HepG2 (cell line): ENCODE data around the gene UBL7. TPM values are rescaled to one million over a fixed set of nuclear protein-coding genes. Genes with fewer than 3 reads are reported as not detected.

Source experiments
- CAMTA2 ChIP-seq: sonication (generic); formaldehyde crosslinking; IDR thresholded peaks from 2 replicates; pipeline ENCODE4 v1.4.0; 2020; ENCODE audit warnings: mild to moderate bottlenecking, missing genetic modification reagents, borderline replicate concordance
- CBFB ChIP-seq: sonication (generic); formaldehyde crosslinking; IDR thresholded peaks from 2 replicates; pipeline ENCODE4 v1.4.0; 2020; ENCODE audit warnings: missing genetic modification reagents
- GABPA ChIP-seq, 2 experiments: IDR thresholded peaks; 2 replicates each; pipeline ENCODE4 v1.6.1; 2011 to 2016; ENCODE audit warnings: low read depth in 2 of 2, low read length in 1 of 2, missing biosample characterization in 1 of 2, missing genetic modification characterization in 1 of 2
- HDAC2 ChIP-seq: sonication (generic); formaldehyde crosslinking; IDR thresholded peaks from 2 replicates; pipeline ENCODE4 v1.4.0; 2020; ENCODE audit warnings: missing genetic modification reagents
- HOXD1 ChIP-seq: sonication (generic); formaldehyde crosslinking; IDR thresholded peaks from 2 replicates; pipeline ENCODE4 v1.5.0; 2020; ENCODE audit warnings: missing genetic modification reagents
- MAFF ChIP-seq: IDR thresholded peaks from 2 replicates; pipeline ENCODE4 v1.6.1; 2011; ENCODE audit warnings: low read depth, low read length, improper control_type of control experiment
- NFKB2 ChIP-seq: sonication (generic); formaldehyde crosslinking; IDR thresholded peaks from 2 replicates; pipeline ENCODE4 v1.4.0; 2020; ENCODE audit warnings: missing genetic modification reagents, borderline replicate concordance
- SAFB2 ChIP-seq: sonication (generic); formaldehyde crosslinking; IDR thresholded peaks from 2 replicates; pipeline ENCODE4 v1.5.1; 2020; ENCODE audit warnings: missing genetic modification reagents, low read depth, mild to moderate bottlenecking, borderline replicate concordance
- SIN3A ChIP-seq: IDR thresholded peaks from 2 replicates; pipeline ENCODE4 v1.6.1; 2011; ENCODE audit warnings: low read depth, mild to moderate bottlenecking, control low read depth, low read length, borderline replicate concordance
- SMARCE1 ChIP-seq: fragments of 450-650 bp; IDR thresholded peaks from 2 replicates; pipeline ENCODE4 v1.6.1; 2017; ENCODE audit warnings: borderline replicate concordance
- ZFYVE20 ChIP-seq: sonication (generic); formaldehyde crosslinking; IDR thresholded peaks from 2 replicates; pipeline ENCODE4 v1.8.0; 2023; ENCODE audit warnings: low read depth, mild to moderate bottlenecking, moderate library complexity, missing genetic modification reagents, borderline replicate concordance
- ZNF678 ChIP-seq: sonication (generic); formaldehyde crosslinking; IDR thresholded peaks from 2 replicates; pipeline ENCODE4 v1.4.0; 2020; ENCODE audit warnings: mild to moderate bottlenecking, missing genetic modification reagents
- ZNF766 ChIP-seq: sonication (generic); formaldehyde crosslinking; IDR thresholded peaks from 2 replicates; pipeline ENCODE4 v1.5.0; 2020; ENCODE audit warnings: missing genetic modification reagents, borderline replicate concordance
- ZNF775 ChIP-seq: sonication (generic); formaldehyde crosslinking; IDR thresholded peaks from 2 replicates; pipeline ENCODE4 v1.4.0; 2020; ENCODE audit warnings: missing genetic modification reagents, mild to moderate bottlenecking, moderate library complexity, borderline replicate concordance
- polyA plus RNA-seq, 8 experiments: library from polyadenylated mRNA; depleted of rRNA in 3 of 8; stranded (reverse) in 7 of 8; unstranded in 1 of 8; fragments of >200 nt; fragmentation: Illumina TruSeq in 4 of 8; extraction: Trizol in 4 of 8; gene quantifications; 2 replicates each; pipeline versions ENCODE4 v1.2.1 to v1.2.3, GENCODE V29; 2011 to 2016; ENCODE audit warnings: low read depth in 4 of 8, missing spikeins in 1 of 8, mixed read lengths in 1 of 8; ENCODE audit not compliant: insufficient read depth in 1 of 8
- total RNA-seq, 5 experiments: library from RNA; depleted of rRNA; stranded (reverse); fragments of >200 nt; fragmentation: Illumina TruSeq; extraction: Trizol; gene quantifications; 2 replicates each; pipeline ENCODE4 v1.2.3, GENCODE V29; 2016; ENCODE audit warnings: low read depth in 1 of 5
- TF ChIP-seq, protein P1 (sequence below): sonication (generic); formaldehyde crosslinking; IDR thresholded peaks from 2 replicates; pipeline ENCODE4 v1.8.0; 2022; ENCODE audit warnings: missing genetic modification reagents, low read depth, mild to moderate bottlenecking, borderline replicate concordance
- TF ChIP-seq, protein P2 (sequence below): sonication (generic); formaldehyde crosslinking; IDR thresholded peaks from 2 replicates; pipeline ENCODE4 v1.4.0; 2020; ENCODE audit warnings: missing genetic modification reagents
- TF ChIP-seq, protein P3 (sequence below): sonication (generic); formaldehyde crosslinking; IDR thresholded peaks from 2 replicates; pipeline ENCODE4 v1.5.1; 2020; ENCODE audit warnings: missing genetic modification reagents, mild to moderate bottlenecking, borderline replicate concordance
- TF ChIP-seq, protein P4 (sequence below): sonication (generic); formaldehyde crosslinking; IDR thresholded peaks from 2 replicates; pipeline ENCODE4 v1.4.0; 2020; ENCODE audit warnings: missing genetic modification reagents, borderline replicate concordance

The UBL7 gene
- total and polyA plus RNA-seq, 2 of the 13 experiments (the other 11 are each of a cell fraction or from before 2014, with no cell fraction given): 55.0 to 63.5 TPM

DNA sequence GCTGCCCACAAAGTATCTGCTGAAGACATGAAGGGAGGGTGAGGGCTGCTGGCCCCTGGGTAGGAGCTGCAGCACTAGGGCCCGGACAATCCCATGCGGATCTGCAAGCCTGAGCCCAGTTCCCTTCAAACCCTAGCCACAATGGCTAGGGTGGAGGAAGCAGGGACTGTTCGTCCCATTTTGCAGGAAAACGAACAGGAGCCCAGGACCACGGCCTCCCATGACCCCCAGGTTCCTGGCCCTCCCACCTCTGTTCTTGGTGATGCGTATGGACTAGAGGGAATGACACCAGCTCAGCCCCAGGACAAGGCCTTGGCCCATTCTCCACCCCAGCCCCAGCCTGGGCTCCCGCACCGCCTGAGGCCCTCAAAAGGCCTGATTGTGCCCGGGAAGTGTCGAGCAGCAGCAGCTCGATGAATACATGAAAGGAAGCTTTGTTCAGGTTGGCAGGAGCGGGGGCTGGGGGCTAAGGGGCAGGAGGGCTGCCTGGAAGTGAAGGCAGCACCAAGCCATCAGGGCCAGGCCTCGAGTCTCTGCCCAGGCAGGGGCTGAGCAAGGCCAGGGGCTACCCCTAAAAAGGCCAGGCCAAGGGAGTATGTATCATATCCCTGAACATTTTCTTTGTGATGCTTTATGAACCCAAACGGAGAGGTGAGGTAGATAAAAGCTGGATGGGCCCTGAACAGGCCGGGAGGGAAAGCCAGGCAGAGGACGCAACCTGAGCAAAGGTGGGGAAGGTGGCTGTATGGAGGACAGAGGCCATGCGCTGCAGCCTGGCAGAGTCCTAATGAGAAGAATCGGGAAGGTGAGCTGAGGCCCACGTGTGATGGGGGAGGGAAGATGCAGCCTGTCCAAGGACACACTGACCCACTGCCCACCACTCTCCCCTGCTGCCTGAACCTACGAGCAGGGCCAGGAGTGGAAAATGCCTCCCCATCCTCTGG is 39.4 kb downstream of the UBL7 start (continued):
- TF ChIP-seq CAMTA2 (CRISPR knock-in tag) (no peak), HDAC2 (CRISPR knock-in tag) (peak; percentile 74; the same call in 1 of the 2 replicates), NFKB2 (no peak; the same call in 1 of the 2 replicates), SMARCE1 (no peak), SAFB2 (CRISPR knock-in tag) (no peak), MAFF (no peak), ZFYVE20 (CRISPR knock-in tag) (no peak), ZNF775 (CRISPR knock-in tag) (no peak), CBFB (no peak), GABPA (IDR thresholded peaks at IDR 0.05; ENCODE audit: low read depth, low read length) (no peak), GABPA (CRISPR knock-in tag; IDR thresholded peaks at IDR 0.05; ENCODE audit: low read depth) (no peak), HOXD1 (CRISPR knock-in tag) (no peak), ZNF678 (no peak), SIN3A (no peak), ZNF766 (no peak)
- TF ChIP-seq, protein P1, sequence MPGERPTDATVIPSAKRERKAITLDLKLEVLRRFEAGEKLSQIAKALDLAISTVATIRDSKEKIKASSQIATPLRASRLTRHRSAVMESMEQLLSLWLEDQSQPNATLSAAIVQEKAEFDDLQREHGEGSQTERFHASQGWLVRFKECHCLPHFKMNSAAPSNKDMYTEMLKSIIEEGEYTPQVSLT: no peak
- TF ChIP-seq, protein P2, sequence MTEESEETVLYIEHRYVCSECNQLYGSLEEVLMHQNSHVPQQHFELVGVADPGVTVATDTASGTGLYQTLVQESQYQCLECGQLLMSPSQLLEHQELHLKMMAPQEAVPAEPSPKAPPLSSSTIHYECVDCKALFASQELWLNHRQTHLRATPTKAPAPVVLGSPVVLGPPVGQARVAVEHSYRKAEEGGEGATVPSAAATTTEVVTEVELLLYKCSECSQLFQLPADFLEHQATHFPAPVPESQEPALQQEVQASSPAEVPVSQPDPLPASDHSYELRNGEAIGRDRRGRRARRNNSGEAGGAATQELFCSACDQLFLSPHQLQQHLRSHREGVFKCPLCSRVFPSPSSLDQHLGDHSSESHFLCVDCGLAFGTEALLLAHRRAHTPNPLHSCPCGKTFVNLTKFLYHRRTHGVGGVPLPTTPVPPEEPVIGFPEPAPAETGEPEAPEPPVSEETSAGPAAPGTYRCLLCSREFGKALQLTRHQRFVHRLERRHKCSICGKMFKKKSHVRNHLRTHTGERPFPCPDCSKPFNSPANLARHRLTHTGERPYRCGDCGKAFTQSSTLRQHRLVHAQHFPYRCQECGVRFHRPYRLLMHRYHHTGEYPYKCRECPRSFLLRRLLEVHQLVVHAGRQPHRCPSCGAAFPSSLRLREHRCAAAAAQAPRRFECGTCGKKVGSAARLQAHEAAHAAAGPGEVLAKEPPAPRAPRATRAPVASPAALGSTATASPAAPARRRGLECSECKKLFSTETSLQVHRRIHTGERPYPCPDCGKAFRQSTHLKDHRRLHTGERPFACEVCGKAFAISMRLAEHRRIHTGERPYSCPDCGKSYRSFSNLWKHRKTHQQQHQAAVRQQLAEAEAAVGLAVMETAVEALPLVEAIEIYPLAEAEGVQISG (CRISPR knock-in tag): peak; percentile 56
- TF ChIP-seq, protein P3, sequence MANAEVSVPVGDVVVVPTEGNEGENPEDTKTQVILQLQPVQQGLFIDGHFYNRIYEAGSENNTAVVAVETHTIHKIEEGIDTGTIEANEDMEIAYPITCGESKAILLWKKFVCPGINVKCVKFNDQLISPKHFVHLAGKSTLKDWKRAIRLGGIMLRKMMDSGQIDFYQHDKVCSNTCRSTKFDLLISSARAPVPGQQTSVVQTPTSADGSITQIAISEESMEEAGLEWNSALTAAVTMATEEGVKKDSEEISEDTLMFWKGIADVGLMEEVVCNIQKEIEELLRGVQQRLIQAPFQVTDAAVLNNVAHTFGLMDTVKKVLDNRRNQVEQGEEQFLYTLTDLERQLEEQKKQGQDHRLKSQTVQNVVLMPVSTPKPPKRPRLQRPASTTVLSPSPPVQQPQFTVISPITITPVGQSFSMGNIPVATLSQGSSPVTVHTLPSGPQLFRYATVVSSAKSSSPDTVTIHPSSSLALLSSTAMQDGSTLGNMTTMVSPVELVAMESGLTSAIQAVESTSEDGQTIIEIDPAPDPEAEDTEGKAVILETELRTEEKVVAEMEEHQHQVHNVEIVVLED (CRISPR knock-in tag): no peak
- TF ChIP-seq, protein P4, sequence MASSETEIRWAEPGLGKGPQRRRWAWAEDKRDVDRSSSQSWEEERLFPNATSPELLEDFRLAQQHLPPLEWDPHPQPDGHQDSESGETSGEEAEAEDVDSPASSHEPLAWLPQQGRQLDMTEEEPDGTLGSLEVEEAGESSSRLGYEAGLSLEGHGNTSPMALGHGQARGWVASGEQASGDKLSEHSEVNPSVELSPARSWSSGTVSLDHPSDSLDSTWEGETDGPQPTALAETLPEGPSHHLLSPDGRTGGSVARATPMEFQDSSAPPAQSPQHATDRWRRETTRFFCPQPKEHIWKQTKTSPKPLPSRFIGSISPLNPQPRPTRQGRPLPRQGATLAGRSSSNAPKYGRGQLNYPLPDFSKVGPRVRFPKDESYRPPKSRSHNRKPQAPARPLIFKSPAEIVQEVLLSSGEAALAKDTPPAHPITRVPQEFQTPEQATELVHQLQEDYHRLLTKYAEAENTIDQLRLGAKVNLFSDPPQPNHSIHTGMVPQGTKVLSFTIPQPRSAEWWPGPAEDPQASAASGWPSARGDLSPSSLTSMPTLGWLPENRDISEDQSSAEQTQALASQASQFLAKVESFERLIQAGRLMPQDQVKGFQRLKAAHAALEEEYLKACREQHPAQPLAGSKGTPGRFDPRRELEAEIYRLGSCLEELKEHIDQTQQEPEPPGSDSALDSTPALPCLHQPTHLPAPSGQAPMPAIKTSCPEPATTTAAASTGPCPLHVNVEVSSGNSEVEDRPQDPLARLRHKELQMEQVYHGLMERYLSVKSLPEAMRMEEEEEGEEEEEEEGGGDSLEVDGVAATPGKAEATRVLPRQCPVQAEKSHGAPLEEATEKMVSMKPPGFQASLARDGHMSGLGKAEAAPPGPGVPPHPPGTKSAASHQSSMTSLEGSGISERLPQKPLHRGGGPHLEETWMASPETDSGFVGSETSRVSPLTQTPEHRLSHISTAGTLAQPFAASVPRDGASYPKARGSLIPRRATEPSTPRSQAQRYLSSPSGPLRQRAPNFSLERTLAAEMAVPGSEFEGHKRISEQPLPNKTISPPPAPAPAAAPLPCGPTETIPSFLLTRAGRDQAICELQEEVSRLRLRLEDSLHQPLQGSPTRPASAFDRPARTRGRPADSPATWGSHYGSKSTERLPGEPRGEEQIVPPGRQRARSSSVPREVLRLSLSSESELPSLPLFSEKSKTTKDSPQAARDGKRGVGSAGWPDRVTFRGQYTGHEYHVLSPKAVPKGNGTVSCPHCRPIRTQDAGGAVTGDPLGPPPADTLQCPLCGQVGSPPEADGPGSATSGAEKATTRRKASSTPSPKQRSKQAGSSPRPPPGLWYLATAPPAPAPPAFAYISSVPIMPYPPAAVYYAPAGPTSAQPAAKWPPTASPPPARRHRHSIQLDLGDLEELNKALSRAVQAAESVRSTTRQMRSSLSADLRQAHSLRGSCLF: no peak
